ENCODE data around the gene SLC16A8.

Gene SLC16A8

DNA sequence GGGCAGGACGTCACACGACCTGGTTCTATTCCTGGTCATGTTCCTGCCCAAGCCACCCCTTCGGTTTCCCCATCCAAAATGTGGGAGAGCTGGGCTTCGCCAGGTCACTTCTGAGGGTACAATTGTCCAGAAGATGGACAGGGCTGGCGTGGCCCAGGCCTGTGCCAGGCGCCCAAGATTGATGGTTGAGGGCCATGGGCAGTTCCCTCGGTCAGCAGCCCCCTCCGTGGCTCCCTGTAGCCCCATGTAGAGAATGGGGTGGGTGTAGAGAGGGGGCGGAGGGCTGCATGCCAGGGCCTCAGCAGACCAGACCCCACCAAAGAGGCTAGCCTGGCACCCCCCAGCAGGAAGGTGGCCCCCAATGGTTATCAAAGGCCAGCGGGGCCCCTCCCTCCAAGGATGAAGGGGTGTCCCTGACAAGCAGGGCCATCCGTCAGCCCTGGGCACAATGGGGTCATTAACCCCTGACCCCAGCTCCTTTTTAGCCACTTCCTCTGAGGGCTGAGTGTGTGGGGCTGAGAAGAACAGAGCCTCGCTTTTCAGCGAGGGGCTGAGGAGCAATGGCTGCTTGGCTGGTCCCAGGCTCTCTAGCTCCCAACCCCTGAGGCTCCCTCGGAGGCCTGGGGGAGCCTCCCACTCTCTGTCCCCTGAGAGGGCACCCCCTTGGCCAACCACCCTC is 37.8 kb downstream of the SLC16A8 start (continued):
- TF ChIP-seq, protein P1, sequence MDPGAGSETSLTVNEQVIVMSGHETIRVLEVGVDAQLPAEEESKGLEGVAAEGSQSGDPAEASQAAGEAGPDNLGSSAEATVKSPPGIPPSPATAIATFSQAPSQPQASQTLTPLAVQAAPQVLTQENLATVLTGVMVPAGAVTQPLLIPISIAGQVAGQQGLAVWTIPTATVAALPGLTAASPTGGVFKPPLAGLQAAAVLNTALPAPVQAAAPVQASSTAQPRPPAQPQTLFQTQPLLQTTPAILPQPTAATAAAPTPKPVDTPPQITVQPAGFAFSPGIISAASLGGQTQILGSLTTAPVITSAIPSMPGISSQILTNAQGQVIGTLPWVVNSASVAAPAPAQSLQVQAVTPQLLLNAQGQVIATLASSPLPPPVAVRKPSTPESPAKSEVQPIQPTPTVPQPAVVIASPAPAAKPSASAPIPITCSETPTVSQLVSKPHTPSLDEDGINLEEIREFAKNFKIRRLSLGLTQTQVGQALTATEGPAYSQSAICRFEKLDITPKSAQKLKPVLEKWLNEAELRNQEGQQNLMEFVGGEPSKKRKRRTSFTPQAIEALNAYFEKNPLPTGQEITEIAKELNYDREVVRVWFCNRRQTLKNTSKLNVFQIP (CRISPR knock-in tag; IDR thresholded peaks at IDR 0.05; ENCODE audit: borderline replicate concordance, low read depth), result no peak
- TF ChIP-seq ARNTL (CRISPR knock-in tag; IDR thresholded peaks at IDR 0.05; ENCODE audit: borderline replicate concordance, low read depth), result no peak

DNA sequence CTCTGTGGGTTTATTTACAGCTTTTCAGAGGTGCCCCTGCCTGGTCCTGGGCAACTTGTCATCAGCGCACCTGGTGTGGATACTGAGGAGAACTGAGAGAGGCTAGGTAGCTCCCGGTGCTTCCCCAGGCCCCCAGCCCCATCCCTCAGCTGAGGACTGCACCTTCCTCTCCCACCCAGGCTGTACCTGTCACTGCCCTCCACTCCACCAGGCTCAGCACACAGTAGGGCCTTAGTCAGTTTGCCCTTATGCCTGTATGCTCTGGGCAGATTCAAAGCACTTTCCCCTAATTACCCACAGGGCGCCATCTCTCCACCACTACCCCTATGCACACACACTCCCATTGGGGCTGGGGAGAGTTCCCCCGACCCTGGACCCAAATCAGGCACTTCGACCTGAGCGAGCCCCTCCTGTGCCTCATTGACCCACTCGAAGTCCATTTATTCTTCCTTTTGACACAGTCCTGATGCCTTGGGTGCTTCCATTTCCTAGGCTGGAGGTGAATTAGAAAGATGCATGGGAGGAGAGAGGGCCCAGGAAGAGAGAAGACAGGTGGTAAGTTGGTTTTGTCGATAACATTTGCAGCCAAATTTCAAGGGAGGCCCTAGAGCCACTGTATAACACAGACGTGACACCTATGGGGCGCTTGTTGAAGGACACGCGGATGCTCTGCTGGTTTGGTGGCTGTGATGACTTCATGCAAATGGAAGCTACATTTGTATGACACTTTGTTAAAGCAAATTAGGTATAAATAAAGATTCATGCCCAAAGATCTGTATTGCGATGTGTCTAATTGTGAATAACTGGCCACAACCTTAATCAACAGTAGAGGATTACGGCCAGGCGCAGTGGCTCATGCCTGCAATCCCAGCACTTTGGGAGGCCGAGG is 40.6 kb downstream of the SLC16A8 start:
- ATAC-seq, result no peak
- TF ChIP-seq RARB (CRISPR knock-in tag; IDR thresholded peaks at IDR 0.05) (no peak), GLIS3 (CRISPR knock-in tag; IDR thresholded peaks at IDR 0.05) (no peak), CSDC2 (CRISPR knock-in tag; IDR thresholded peaks at IDR 0.05) (no peak), ZNF70 (CRISPR knock-in tag; IDR thresholded peaks at IDR 0.05) (no peak), ZFP3 (CRISPR knock-in tag; IDR thresholded peaks at IDR 0.05) (no peak), ZNF8 (CRISPR knock-in tag; IDR thresholded peaks at IDR 0.05) (no peak), SNAI2 (CRISPR knock-in tag; IDR thresholded peaks at IDR 0.05) (no peak), ZNF565 (CRISPR knock-in tag; conservative IDR thresholded peaks at IDR 0.05; ENCODE audit: low read depth) (no peak), PPARA (CRISPR knock-in tag; IDR thresholded peaks at IDR 0.05; ENCODE audit: borderline replicate concordance) (no peak), ISL1 (CRISPR knock-in tag; IDR thresholded peaks at IDR 0.05) (no peak), TOX (CRISPR knock-in tag; IDR thresholded peaks at IDR 0.05; ENCODE audit: borderline replicate concordance) (no peak)
- TF ChIP-seq, protein P2, sequence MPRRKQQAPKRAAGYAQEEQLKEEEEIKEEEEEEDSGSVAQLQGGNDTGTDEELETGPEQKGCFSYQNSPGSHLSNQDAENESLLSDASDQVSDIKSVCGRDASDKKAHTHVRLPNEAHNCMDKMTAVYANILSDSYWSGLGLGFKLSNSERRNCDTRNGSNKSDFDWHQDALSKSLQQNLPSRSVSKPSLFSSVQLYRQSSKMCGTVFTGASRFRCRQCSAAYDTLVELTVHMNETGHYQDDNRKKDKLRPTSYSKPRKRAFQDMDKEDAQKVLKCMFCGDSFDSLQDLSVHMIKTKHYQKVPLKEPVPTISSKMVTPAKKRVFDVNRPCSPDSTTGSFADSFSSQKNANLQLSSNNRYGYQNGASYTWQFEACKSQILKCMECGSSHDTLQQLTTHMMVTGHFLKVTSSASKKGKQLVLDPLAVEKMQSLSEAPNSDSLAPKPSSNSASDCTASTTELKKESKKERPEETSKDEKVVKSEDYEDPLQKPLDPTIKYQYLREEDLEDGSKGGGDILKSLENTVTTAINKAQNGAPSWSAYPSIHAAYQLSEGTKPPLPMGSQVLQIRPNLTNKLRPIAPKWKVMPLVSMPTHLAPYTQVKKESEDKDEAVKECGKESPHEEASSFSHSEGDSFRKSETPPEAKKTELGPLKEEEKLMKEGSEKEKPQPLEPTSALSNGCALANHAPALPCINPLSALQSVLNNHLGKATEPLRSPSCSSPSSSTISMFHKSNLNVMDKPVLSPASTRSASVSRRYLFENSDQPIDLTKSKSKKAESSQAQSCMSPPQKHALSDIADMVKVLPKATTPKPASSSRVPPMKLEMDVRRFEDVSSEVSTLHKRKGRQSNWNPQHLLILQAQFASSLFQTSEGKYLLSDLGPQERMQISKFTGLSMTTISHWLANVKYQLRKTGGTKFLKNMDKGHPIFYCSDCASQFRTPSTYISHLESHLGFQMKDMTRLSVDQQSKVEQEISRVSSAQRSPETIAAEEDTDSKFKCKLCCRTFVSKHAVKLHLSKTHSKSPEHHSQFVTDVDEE (CRISPR knock-in tag; IDR thresholded peaks at IDR 0.05), result no peak
- TF ChIP-seq, protein P3, sequence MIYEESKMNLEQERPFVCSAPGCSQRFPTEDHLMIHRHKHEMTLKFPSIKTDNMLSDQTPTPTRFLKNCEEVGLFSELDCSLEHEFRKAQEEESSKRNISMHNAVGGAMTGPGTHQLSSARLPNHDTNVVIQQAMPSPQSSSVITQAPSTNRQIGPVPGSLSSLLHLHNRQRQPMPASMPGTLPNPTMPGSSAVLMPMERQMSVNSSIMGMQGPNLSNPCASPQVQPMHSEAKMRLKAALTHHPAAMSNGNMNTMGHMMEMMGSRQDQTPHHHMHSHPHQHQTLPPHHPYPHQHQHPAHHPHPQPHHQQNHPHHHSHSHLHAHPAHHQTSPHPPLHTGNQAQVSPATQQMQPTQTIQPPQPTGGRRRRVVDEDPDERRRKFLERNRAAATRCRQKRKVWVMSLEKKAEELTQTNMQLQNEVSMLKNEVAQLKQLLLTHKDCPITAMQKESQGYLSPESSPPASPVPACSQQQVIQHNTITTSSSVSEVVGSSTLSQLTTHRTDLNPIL (CRISPR knock-in tag; IDR thresholded peaks at IDR 0.05; ENCODE audit: low read depth), result no peak
- TF ChIP-seq, protein P4, sequence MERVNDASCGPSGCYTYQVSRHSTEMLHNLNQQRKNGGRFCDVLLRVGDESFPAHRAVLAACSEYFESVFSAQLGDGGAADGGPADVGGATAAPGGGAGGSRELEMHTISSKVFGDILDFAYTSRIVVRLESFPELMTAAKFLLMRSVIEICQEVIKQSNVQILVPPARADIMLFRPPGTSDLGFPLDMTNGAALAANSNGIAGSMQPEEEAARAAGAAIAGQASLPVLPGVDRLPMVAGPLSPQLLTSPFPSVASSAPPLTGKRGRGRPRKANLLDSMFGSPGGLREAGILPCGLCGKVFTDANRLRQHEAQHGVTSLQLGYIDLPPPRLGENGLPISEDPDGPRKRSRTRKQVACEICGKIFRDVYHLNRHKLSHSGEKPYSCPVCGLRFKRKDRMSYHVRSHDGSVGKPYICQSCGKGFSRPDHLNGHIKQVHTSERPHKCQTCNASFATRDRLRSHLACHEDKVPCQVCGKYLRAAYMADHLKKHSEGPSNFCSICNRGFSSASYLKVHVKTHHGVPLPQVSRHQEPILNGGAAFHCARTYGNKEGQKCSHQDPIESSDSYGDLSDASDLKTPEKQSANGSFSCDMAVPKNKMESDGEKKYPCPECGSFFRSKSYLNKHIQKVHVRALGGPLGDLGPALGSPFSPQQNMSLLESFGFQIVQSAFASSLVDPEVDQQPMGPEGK (CRISPR knock-in tag; IDR thresholded peaks at IDR 0.05; ENCODE audit: borderline replicate concordance), result no peak

DNA sequence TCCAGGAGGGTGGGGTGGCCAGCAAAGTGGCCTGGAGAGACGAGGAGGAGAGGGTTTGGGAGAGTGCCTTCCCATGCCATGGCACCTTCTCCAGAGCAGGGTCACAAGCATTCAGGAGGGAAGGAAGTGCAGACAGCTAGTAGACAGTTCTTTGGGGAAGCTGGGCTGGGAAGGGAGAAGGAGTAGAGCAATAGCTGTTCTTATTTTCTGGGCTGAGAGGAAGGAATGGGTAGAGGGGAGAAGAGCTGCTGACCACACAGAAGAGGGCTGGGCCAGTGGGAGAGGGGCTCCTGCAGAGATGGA is 41.5 kb downstream of the SLC16A8 start:
- no peak for ATAC-seq
- TF ChIP-seq ZC3H10 (CRISPR knock-in tag; IDR thresholded peaks at IDR 0.05), result no peak
- TF ChIP-seq ESRRG (CRISPR knock-in tag; IDR thresholded peaks at IDR 0.05), result no peak
- TF ChIP-seq ZNF70 (CRISPR knock-in tag; IDR thresholded peaks at IDR 0.05), result no peak
- no peak for TF ChIP-seq PPARA (CRISPR knock-in tag; IDR thresholded peaks at IDR 0.05; ENCODE audit: borderline replicate concordance)
- TF ChIP-seq, protein P5, sequence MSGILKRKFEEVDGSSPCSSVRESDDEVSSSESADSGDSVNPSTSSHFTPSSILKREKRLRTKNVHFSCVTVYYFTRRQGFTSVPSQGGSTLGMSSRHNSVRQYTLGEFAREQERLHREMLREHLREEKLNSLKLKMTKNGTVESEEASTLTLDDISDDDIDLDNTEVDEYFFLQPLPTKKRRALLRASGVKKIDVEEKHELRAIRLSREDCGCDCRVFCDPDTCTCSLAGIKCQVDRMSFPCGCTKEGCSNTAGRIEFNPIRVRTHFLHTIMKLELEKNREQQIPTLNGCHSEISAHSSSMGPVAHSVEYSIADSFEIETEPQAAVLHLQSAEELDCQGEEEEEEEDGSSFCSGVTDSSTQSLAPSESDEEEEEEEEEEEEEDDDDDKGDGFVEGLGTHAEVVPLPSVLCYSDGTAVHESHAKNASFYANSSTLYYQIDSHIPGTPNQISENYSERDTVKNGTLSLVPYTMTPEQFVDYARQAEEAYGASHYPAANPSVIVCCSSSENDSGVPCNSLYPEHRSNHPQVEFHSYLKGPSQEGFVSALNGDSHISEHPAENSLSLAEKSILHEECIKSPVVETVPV (CRISPR knock-in tag; IDR thresholded peaks at IDR 0.05), result no peak
- no peak for TF ChIP-seq RARB (CRISPR knock-in tag; IDR thresholded peaks at IDR 0.05)
- TF ChIP-seq ZFP3 (CRISPR knock-in tag; IDR thresholded peaks at IDR 0.05), result no peak
- TF ChIP-seq TCF4 (CRISPR knock-in tag; IDR thresholded peaks at IDR 0.05; ENCODE audit: borderline replicate concordance), result no peak
- TF ChIP-seq ISL1 (CRISPR knock-in tag; IDR thresholded peaks at IDR 0.05), result no peak
- TF ChIP-seq ZNF8 (CRISPR knock-in tag; IDR thresholded peaks at IDR 0.05), result no peak
- TF ChIP-seq BACH2 (CRISPR knock-in tag; IDR thresholded peaks at IDR 0.05; ENCODE audit: borderline replicate concordance), result no peak
- TF ChIP-seq, protein P2 (CRISPR knock-in tag; IDR thresholded peaks at IDR 0.05), result no peak
- TF ChIP-seq GLIS3 (CRISPR knock-in tag; IDR thresholded peaks at IDR 0.05), result no peak
- TF ChIP-seq ZFP30 (CRISPR knock-in tag; IDR thresholded peaks at IDR 0.05), result no peak
- TF ChIP-seq ZNF565 (CRISPR knock-in tag; conservative IDR thresholded peaks at IDR 0.05; ENCODE audit: low read depth), result no peak
- TF ChIP-seq, protein P1 (CRISPR knock-in tag; IDR thresholded peaks at IDR 0.05; ENCODE audit: borderline replicate concordance, low read depth), result no peak
- no peak for TF ChIP-seq ARNTL (CRISPR knock-in tag; IDR thresholded peaks at IDR 0.05; ENCODE audit: borderline replicate concordance, low read depth)
